IPS-NIHi7 (cell line): Measurements from ENCODE around the gene AP5M1.
"Not testable (repeated sequence)": the region's sequence is repeated elsewhere in the genome, so short reads cannot be mapped to it uniquely, and the experiment has no call there.

ENCODE experiments used
- DNase-seq: peaks from one replicate; pipeline ENCODE4 v3.0.0; 2012; ENCODE audit warnings: mixed read lengths; ENCODE audit errors: extremely low spot score

AP5M1 gene, protein sequence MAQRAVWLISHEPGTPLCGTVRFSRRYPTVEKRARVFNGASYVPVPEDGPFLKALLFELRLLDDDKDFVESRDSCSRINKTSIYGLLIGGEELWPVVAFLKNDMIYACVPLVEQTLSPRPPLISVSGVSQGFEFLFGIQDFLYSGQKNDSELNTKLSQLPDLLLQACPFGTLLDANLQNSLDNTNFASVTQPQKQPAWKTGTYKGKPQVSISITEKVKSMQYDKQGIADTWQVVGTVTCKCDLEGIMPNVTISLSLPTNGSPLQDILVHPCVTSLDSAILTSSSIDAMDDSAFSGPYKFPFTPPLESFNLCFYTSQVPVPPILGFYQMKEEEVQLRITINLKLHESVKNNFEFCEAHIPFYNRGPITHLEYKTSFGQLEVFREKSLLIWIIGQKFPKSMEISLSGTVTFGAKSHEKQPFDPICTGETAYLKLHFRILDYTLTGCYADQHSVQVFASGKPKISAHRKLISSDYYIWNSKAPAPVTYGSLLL

DNA sequence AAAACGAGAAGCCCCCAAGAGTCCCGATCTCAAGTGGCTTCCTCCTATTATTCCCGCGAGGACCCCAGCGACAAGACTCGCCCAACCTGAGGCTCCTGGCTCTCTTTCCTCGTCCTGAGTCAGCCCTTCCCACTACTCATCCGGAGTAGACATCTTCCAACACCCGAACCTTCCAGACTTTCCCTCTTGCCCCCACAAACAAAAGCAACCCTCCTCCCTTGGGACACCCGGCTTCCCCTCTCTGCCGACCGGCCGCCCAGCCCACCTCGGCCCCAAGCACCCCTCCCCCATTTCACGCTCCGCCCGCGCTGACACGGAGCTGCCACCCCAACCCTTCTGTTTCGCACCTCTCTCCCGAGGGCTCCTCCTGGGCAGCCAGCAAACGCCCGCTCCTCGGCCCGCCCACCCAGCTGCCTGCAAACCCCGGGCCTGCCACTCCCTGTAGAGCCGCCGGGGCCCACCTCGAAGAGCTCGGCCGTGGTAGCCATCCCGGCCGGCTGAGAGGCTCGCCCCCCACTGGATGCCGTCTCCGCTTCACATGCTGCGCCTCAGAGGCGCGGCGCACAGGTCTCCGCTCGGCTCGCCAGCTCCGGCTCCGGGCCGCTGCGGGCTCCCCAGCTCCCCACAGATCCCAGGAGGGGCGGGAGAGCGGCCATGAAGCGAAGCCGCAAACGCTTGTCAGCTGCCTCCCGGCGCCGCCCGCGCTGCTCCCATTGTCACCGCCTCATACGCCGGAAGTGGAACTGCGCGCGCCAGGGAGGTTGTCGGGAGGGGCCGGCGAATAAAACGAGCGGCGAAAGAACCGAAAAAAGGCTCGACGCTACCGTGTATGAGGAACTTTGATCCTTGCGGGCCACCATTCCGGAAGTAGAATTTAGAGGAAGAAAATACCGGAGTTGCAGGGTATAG is at the start of gene AP5M1, which contains the start of gene EXOC5:
Gene AP5M1, plus strand, starts transcription at position 811 of the 909 bp plus-strand sequence. CDS start 344 bp downstream, outside the sequence.
Gene EXOC5, minus strand, starts transcription at position 745 of the 909 bp plus-strand sequence. Its CDS starts 257 bp downstream, at position 488.
- peak; percentile 80 for DNase-seq

DNA sequence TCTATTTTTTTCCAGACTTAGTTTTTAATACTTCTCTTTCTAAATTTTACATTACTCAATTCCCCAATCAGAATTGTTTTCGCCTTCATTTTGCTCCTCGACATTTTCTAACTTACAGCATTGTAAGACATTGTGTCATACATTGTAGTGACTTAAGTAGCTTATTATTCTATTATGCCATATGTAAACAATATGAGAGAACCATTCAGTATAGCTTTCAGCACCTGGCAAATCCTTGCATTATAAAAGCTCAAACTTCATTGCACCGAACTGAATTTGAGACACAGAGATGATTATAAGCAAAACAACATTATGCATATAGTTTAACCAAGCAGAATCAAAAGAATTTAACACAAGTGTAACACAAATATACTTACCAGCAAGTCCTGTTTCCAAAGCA is 46.8 kb upstream of the AP5M1 start:
- no peak for DNase-seq

DNA sequence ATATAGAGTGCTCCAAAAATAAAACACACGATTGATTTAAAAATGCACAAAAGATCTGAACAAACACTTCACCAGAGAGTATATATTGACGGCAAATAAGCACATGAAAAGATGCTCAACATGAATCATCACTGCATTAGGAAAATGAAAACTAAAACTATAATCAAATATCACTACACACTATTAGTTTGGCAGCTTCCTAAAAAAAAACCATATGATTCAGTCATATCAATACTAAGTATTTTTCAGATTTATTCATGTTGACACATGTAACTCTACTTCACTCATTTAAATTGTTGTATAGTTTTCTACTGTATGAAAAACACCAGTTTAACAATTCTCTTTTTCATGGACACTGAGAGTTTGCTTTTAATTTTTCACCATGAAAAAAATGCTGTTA is 41.7 kb upstream of the AP5M1 start:
- DNase-seq, result no peak

DNA sequence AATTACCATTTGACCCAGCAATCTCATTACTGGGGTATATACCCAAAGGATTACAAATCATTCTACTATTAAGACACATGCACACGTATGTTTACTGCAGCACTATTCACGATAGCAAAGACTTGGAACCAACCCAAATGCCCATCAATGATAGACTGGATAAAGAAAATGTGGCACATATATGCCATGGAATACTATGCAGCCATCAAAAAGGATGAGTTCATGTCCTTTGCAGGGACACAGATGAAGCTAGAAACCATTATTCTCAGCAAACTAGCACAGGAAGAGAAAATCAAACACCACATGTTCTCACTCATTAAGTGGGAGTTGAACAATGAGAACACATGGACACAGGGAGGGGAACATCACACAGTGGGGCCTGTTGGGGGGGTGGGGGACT is 40.5 kb upstream of the AP5M1 start:
- DNase-seq, result not testable (repeated sequence)

DNA sequence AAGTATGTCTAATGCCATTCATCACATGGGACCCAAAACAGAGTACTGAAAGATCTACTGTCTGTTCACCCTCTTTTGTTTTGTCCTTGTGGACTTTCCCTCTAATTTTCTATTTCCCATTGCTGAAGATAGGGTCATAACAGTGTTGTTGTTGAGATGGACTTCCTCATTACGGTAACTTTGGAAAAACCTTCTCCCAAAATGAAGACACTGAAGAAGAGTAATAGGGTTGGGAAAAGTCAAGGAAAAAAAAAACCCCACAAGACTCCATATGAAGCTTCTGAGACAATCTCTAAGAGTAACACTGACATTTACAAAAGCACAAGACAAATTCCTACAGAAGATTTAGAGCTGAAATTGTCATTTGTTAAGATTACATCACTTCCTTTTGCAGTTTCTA is 36.8 kb upstream of the AP5M1 start:
- no peak for DNase-seq

DNA sequence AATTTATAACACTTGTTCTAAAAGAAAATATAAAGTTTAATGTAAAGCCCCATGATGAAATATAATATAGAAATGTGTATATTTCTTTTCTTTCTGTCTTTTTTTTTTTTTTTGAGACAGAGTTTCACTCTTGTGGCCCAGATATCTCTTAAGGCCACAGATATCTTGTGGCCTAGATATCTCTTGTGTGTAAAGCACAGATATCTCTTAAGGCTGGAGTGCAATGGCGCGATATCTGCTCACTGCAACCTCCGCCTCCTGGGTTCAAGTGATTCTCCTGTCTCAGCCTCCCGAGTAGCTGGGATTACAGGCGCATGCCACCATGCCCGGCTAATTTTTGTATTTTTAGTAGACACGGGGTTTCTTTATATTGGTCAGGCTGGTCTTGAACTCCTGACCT is 28.7 kb upstream of the AP5M1 start:
- not testable (repeated sequence) for DNase-seq

DNA sequence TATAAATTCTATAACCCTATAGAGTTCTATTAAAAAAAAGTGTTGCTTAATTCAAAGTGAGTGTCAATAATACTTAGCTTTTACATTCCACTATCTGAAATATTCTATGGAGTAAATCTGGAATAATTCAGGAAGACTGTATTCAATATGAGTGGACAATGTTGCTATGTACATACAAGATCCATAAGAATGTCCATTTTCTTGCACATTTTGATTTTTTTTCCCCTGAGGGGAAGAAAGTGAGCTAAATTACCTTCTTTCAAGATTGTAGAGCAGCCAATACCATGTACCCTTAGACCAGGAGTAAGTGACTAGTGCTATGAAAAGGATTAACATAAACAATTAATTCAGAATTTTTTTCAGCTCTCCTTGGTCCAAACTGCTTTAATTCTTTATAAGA is 25.5 kb upstream of the AP5M1 start:
- no peak for DNase-seq

DNA sequence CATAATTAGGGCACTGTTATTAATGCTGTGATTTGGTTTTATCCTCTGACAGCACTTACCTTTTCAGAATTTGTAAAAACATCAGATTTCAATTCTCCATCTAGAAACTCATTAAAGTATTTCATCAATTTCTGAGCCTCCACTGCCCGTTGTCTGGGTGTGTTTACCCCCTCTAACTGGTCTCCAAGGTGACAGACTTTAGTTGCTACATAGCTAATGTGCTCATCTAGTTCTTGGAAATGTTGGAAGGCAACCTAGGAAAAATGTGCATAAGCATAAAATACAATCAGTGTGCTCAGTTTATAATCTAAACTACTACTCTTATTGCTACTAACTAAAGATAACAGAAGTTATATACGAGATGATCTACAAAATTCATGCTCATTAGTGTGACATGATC is 24.7 kb upstream of the AP5M1 start:
- DNase-seq, result no peak

DNA sequence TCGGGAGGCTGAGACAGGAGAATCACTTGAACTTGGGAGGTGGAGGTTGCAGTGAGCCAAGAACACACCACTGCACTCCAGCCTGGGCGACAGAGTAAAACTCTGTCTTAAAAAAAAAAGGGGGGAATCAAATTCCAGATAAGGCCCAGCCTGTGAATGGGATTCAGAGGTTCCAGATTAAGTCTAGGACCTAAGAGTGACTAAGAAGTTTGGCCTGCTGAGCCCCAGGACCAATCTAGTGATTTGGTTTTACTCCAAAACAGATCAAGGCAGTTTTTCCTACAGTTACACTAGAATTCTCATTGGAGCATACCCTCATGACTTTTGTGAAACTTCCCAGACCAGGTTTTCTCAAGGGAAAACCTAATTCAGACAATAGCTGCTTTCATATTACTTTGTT is 22.8 kb upstream of the AP5M1 start:
- no peak for DNase-seq

DNA sequence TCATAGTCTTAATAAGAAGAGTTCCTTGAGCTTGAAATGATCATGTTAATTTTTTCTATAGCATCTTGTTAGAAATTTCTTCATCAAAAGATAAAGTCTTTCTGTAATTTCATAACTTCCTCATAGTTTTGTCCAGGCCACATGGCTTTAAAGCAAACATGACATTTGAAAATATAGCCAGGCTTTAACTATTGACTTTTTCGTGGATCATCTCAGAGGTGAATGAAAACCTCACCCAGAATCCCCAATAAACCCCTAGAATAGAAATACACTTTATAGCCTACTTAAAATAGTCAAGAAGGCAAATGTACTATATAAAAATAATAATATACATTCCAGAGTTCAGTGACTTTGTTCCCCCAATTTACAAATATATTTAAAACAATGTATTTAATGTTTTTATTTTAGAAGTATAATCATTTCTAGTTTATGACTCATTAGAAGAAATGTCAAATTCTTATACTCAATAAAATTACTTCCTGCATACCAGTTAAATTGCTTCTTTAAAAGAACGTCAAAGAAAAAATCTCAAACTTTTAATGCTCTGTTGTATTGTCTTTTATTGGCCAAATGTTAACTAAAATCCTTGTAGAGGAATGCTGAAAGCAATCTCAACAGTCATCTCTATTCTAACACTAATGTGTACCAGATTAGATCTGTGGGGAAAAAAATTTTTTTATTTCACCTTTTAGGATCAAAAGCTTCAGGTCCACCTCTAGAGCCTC is 21.7 kb upstream of the AP5M1 start:
- DNase-seq, result no peak

DNA sequence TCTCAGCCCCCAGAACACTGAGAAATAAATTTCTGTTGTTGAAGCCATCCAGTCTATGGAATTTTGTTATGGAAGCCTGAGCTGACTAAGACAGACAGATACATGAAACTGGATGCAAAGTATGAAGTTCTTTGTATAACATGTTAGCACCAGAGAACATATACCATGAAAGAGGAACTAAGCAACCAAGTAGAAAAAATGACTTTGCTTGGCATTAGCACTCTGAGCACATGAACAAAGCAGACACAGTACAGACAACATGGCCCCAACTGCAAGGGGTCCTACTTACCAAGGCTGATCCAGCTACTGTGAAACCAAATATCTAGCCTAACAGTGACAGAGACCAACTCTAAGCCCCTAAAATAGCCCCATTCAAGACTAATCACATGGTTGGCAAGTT is 13.9 kb upstream of the AP5M1 start:
- DNase-seq, result no peak

DNA sequence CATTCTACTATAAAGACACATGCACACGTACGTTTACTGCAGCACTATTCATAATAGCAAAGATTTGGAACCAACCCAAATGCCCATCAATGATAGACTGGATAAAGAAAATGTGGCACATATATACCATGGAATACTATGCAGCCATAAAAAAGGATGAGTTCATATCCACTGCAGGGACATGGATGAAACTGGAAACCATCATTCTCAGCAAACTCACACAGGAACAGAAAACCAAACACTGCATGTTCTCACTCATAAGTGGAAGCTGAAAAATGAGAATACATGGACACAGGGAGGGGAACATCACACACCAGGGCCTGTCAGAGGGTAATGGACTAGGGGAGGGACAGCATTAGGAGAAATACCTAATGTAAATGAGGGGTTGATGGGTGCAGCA is 10.6 kb upstream of the AP5M1 start:
- not testable (repeated sequence) for DNase-seq

DNA sequence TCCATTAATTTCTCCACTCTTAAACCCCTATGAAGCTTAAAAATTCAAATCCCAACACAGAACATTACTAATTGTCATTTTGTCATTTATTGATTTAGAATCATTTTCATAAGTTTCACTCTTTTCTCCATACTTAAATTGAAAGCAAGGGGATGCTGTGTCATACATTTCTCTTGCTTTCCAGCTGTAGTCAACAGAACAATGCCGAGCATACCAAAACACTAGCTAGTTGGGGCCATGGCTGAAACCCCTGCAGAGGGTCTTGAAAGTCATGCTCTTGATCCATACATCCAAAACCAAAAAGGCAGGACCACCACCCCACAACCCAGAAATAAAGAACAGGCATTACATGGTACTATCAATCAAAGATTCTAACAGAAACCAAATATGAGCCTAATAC is 9.1 kb upstream of the AP5M1 start:
- DNase-seq, result no peak

DNA sequence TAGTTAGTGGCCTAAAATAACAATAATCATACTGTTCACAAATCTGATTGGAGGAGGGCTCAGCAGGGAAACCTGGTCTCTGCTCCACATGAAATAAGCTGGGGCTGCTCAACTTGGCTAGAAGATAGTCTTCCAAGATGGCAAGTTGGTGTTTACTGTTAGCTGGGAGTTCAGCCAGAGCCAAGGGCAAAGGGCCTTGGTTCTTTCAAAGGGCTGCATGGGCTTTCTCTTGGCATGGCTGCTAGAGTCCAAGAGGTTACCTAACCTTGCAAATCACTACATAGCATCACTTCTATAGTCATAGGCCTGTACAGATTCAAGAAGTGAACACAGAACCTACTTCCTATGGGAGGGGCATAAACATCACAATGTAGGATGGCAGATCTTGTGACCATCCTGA is 7.2 kb upstream of the AP5M1 start:
- no peak for DNase-seq

DNA sequence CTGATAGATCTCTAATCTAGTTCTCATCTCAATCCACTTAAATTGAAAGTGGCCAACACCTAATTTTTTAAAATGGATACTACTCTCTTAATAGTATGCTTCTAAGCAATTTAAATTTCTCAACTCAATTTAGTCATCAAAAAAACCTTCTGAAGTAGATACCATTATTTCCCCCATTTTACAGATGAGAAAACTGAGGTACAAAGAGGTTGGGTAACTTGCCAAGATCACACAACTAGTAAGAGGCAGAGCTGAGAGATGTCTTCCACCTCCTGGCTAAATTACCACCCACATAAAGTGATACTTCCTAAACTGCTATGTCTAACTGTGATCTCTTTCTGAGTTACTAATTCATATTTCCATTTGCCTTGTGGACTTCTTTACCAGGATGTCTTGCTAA is 6.7 kb upstream of the AP5M1 start:
- no peak for DNase-seq

DNA sequence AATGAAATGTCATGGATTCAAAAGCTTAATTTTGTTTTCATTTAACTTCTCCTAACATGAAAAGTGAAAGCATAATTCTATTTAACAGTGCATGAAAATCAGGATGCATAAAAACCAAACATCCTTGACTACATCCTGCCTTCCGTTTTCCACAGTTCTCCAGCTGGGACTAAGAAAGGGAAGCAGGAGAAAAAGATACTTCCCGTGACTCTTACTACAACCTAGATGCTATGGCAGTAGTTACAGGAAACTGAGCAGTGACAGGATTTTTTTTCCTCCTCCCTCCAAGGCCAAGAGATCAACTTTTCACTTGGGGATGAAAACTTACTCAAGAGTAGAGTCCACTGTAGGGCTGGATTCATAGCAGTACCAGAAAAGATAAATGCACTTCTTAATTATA is 2.7 kb upstream of the AP5M1 start:
- DNase-seq, result no peak

DNA sequence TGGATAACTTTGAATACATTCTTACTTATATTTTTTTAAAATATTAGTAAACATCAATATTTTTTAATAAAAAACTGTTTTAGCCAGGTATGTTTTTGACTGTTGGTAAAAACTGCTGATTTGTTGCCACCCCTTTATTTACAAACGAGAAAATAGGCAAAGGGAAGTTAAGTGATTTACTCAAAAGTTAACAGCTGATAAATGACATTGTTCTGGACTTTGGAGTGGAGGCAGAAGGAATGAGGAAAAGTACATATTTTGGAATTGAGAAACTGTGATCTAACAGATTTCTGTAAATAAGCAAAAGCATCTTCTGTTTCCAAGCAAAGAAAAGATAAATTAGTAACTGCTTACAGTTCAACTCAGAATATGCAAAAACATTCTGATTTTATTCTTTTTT is 4.5 kb downstream of the AP5M1 start:
- no peak for DNase-seq

DNA sequence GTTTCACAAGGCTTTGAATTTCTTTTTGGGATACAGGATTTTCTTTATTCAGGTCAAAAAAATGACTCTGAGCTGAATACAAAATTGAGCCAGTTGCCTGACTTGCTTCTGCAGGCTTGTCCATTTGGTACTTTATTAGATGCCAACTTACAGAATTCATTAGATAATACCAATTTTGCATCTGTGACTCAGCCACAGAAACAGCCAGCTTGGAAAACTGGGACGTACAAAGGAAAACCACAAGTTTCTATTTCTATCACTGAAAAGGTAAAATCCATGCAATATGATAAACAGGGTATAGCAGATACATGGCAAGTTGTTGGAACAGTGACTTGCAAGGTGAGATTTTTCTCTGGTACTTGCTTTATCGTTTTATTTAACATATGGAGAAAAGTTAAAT is 5.8 kb downstream of the AP5M1 start:
- no peak for DNase-seq

DNA sequence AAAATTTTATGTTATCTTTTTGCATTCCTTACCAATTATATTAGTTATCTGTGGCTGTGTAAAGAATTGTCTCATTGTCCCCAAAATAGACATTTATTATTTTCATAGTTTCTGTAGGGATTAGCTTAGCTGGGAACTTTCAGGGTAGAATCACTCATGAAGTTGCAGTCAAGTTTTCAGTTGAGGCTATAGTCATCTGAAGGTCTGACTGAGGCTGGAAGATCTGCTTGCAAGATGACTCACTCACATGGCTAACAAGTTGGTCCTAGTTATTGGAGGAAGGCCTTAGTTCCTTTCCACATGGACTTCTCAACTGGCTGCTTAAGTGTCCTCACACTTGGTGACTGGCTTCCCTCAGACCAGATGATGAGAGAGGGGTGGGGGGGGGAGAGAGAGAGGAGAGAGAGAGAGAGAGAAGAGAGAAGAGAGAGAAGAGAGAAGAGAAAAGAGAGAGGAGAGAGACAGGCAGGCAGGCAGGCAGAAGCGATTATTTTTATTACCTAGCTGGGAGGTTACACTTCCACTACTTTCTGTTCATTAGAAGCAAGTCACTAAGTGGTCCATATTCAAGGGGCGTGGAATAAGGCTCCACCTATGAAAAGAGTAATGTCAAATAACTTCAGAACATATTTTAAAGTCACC is 6.4 kb downstream of the AP5M1 start:
- no peak for DNase-seq

DNA sequence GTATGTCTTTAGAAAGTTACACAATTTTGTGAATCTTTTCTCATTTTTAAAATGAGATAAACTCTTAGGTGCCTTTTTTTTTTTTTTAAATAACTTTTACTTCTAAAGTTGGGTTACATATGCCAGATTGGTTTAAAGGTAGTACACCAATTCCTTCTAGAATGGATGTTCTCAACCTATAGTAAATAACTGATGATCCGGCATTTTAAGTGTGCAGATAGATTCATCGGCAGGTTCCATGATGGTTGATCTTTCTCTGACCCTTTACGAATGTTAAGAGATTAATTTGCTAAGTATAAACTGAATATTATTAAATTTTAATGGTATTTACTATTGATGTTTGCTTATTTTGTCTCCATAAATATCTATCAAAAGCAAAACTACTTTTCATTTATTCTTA is 8.3 kb downstream of the AP5M1 start:
- DNase-seq, result no peak

DNA sequence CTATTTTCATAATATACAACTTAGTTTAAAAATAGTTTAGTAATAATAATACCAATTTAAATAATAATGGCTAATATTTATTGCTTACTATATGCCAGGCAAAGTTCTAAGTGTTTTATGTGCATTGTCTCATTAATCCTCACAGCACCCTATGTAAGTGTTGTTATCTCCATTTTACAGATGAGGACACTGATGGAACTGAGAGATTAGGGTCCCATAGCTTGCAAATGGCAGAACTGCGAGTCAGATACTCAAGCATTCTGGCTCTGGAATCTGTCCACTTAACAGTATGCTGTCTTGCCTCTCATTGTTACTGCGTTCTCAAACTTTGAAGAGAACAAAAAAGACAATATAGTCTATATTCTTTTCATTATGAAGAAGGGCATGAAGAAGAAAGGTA is 19.0 kb downstream of the AP5M1 start:
- DNase-seq, result no peak
